CD4-positive, alpha-beta T cell treated with Interleukin-10 for 1 hour (primary cell): ENCODE data around the gene HPCAL1.

Experiments used
- DNase-seq: peaks from one replicate; pipeline ENCODE4 v3.0.0-alpha.2; 2020

The HPCAL1 gene

GRCh38 chr2:10392951-10393639 lies 90.4 kb downstream of the HPCAL1 start:
- no peak for DNase-seq

- DNase-seq = no peak
These were observed 90.9 kb downstream of the HPCAL1 start for GRCh38 chr2:10393640-10393982.

GRCh38 chr2:10395893-10396292 lies 93.2 kb downstream of the HPCAL1 start:
- DNase-seq = no peak

- no peak for DNase-seq
These were observed 93.8 kb downstream of the HPCAL1 start for GRCh38 chr2:10396464-10396863.

GRCh38 chr2:10397297-10397875 lies 94.7 kb downstream of the HPCAL1 start:
- no peak for DNase-seq

GRCh38 chr2:10397878-10398277 lies 95.2 kb downstream of the HPCAL1 start:
- no peak for DNase-seq

GRCh38 chr2:10398496-10398895 lies 95.8 kb downstream of the HPCAL1 start:
- DNase-seq = no peak

GRCh38 chr2:10399358-10399757 lies 96.7 kb downstream of the HPCAL1 start:
- DNase-seq = no peak

- no peak for DNase-seq
These were observed 97.3 kb downstream of the HPCAL1 start for GRCh38 chr2:10400002-10400401.

- peak; percentile 21 for DNase-seq
These were observed 97.9 kb downstream of the HPCAL1 start for GRCh38 chr2:10400568-10400977.

GRCh38 chr2:10400978-10401951 lies 98.6 kb downstream of the HPCAL1 start:
- DNase-seq = no peak

- DNase-seq = no peak
These were observed 99.4 kb downstream of the HPCAL1 start for GRCh38 chr2:10402062-10402585.

- DNase-seq = no peak
These were observed 100.0 kb downstream of the HPCAL1 start for GRCh38 chr2:10402653-10403215.

GRCh38 chr2:10404324-10405143 lies 101.8 kb downstream of the HPCAL1 start:
- DNase-seq = no peak

GRCh38 chr2:10405448-10405847 lies 102.7 kb downstream of the HPCAL1 start:
- no peak for DNase-seq

- DNase-seq = no peak
These were observed 103.3 kb downstream of the HPCAL1 start for GRCh38 chr2:10406016-10406415.

- no peak for DNase-seq
These were observed 103.9 kb downstream of the HPCAL1 start for GRCh38 chr2:10406491-10407188.

- DNase-seq = no peak
These were observed 104.7 kb downstream of the HPCAL1 start for GRCh38 chr2:10407432-10407831.

GRCh38 chr2:10407841-10408648 lies 105.3 kb downstream of the HPCAL1 start:
- peak; percentile 52 for DNase-seq
